ENCODE results near the gene ANKRD29.
"Not testable (repeated sequence)": the region's sequence is repeated elsewhere in the genome, so short reads cannot be mapped to it uniquely, and the experiment has no call there.

Gene ANKRD29

GRCh38 chr18:23569299-23570063, 93.2 kb downstream of the ANKRD29 start:
- in situ Hi-C loops (cut with MboI; ENCODE audit: low sequenced_read_pairs), result no loop called here

DNA sequence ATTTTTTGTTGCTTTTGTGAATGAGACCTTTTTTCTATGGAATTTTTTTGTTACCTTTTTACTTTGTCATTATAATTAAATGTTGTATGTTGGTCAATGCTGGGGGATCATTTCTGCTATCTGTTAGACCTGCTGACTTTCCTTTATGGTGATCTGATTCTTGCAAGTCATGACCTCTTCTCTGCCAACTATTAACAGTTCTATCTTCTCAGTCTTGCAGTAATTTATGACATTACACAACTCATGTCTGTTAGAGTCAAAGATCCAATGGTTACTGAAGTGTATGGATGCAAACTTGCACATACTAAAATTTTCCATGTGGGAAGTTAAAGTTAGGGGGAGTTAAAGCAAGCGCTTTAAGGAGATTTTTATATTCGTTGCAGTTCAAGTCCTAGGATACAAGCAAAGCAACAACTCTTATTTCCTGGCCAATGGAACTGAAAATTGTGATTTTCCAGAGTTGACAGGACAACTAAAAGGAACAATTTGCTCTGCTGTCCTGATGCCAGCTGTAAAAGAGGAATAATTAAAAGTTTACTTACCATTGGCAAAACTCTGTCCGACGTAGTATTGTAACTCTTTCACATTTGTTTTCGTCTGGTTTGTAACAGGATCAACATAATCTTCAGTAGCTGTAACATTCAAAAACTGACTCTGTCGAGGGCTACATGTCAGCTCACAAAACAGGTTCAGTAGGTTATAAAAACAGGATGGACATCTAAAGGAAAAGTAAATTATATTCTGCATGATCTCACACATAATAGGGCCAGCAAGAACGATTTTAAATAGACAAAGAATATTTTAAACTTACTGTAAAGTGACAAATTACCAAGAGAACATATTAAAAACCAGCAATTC, 94.2 kb downstream of the ANKRD29 start:
- in situ Hi-C loops (cut with MboI; ENCODE audit: low sequenced_read_pairs), result no loop called here

DNA sequence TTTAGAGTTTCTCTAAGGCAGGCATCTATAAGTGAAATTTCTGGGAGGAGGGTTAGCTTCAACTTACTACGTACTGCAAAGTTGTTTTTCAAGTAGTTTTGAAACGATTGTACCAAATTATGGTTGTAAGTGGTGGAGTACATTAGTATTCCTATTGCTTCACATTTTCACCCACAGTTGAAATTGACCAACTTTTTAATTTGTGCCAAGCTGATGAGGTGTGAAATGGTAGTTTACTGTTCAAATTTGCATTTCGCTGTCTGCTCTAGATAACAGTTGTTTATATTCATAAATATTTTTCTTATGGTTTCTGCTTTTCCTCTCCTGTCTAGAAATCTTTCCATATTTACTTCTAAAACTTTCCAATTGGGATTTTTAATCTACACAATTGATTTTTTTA, 95.0 kb downstream of the ANKRD29 start:
- in situ Hi-C loops (cut with MboI; ENCODE audit: low sequenced_read_pairs), result no loop called here

- in situ Hi-C loops (cut with MboI; ENCODE audit: low sequenced_read_pairs), result no loop called here
Observed at GRCh38 chr18:23565916-23566547, 96.7 kb downstream of the ANKRD29 start.

GRCh38 chr18:23563377-23564043, 99.2 kb downstream of the ANKRD29 start:
- in situ Hi-C loops (cut with MboI; ENCODE audit: low sequenced_read_pairs), result no loop called here

- in situ Hi-C loops (cut with MboI; ENCODE audit: low sequenced_read_pairs), result no loop called here
Observed at GRCh38 chr18:23560186-23560585, 102.5 kb downstream of the ANKRD29 start.

DNA sequence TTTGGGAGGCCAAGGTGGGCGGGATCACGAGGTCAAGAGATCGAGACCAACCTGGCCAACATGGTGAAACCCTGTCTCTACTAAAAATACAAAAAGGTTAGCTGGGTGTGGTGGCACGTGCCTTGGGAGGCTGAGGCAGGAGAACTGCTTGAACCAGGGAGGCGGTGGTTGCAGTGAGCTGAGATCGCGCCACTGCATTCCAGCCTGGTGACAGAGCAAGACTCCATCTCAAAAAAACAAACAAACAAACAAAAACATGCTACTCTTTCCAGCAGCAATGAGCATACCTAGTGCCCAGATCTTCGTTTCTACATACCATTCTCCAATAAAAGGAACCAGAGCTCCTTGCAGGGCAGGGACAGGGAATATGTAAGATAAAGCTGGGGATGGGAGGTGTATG, 105.2 kb downstream of the ANKRD29 start:
- in situ Hi-C loops (cut with MboI; ENCODE audit: low sequenced_read_pairs), result not testable (repeated sequence)

GRCh38 chr18:23556145-23556780, 106.4 kb downstream of the ANKRD29 start:
- in situ Hi-C loops (cut with MboI; ENCODE audit: low sequenced_read_pairs), result no loop called here

- in situ Hi-C loops (cut with MboI; ENCODE audit: low sequenced_read_pairs), result no loop called here
Observed at GRCh38 chr18:23553887-23554286, 108.8 kb downstream of the ANKRD29 start.

GRCh38 chr18:23552505-23552904, 110.2 kb downstream of the ANKRD29 start:
- in situ Hi-C loops (cut with MboI; ENCODE audit: low sequenced_read_pairs), result no loop called here

DNA sequence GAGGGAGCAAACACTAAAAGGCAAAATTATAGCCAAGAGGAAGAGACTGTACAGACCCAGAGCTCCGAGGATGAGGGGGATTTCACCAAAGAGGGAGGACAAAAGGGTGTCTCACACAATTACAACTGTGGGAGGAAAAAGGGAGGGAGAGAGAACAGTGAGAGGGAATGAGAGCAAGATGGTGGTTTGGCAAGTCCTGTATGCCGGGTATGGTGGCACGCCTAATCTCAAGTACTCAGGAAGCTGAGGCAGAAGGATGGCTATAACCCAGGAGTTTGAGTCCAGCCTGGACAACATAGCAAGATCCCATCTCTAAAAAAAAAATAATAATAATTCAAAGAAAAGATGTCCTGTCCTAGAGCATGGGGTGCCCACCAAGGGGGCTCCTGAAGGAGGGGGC, 110.7 kb downstream of the ANKRD29 start:
- in situ Hi-C loops (cut with MboI; ENCODE audit: low sequenced_read_pairs), result no loop called here

GRCh38 chr18:23550898-23551297, 111.8 kb downstream of the ANKRD29 start:
- in situ Hi-C loops (cut with MboI; ENCODE audit: low sequenced_read_pairs), result no loop called here

Measured in HL-60/S4 (cell line).